GM18505 (cell line): ENCODE results near the gene SND1.
A peak's percentile ranks its signal among the peaks of the same experiment; 100 is the strongest.

Source experiments
- ATAC-seq: cut with Tn5 transposase; IDR thresholded peaks from one replicate; pipeline ENCODE4 v1.9.1; 2021; ENCODE audit not compliant: unreplicated experiment
- POLR2A ChIP-seq: IDR thresholded peaks from 4 replicates; pipeline ENCODE4 v1.6.1; 2011; ENCODE audit warnings: borderline replicate concordance; ENCODE audit not compliant: insufficient read depth, insufficient read length; ENCODE audit errors: extremely low read depth

Gene SND1

GRCh38 chr7:127764681-127765080 is 112.7 kb downstream of the SND1 start:
- no peak for ATAC-seq
- no peak for TF ChIP-seq POLR2A

GRCh38 chr7:127765150-127765549 is 113.2 kb downstream of the SND1 start:
- no peak for ATAC-seq
- TF ChIP-seq POLR2A: no peak

- ATAC-seq: no peak
- no peak for TF ChIP-seq POLR2A
These were observed 115.0 kb downstream of the SND1 start for GRCh38 chr7:127766831-127767459.

- no peak for ATAC-seq
- no peak for TF ChIP-seq POLR2A
These were observed 116.2 kb downstream of the SND1 start for GRCh38 chr7:127768241-127768640.

- no peak for TF ChIP-seq POLR2A
- no peak for ATAC-seq
These were observed 117.1 kb downstream of the SND1 start for GRCh38 chr7:127769137-127769536.

GRCh38 chr7:127769696-127770400 is 117.9 kb downstream of the SND1 start:
- TF ChIP-seq POLR2A: no peak

GRCh38 chr7:127770885-127771284 is 118.9 kb downstream of the SND1 start:
- TF ChIP-seq POLR2A: no peak
- ATAC-seq: no peak

More at GRCh38 chr7:127769696-127770400, 117.9 kb downstream of the SND1 start:
- no peak for ATAC-seq

GRCh38 chr7:127771707-127772106 is 119.7 kb downstream of the SND1 start:
- no peak for TF ChIP-seq POLR2A
- ATAC-seq: no peak

GRCh38 chr7:127776776-127777386 is 124.9 kb downstream of the SND1 start:
- ATAC-seq: no peak
- TF ChIP-seq POLR2A: no peak

- ATAC-seq: no peak
- TF ChIP-seq POLR2A: no peak
These were observed 128.5 kb downstream of the SND1 start for GRCh38 chr7:127780489-127780888.

GRCh38 chr7:127781081-127781480 is 129.1 kb downstream of the SND1 start:
- no peak for ATAC-seq
- no peak for TF ChIP-seq POLR2A

GRCh38 chr7:127782075-127782474 is 130.1 kb downstream of the SND1 start:
- no peak for TF ChIP-seq POLR2A
- ATAC-seq: no peak

GRCh38 chr7:127782654-127783559 is 130.9 kb downstream of the SND1 start:
- peak; percentile 86 for ATAC-seq

More at GRCh38 chr7:127782654-127783559, 130.9 kb downstream of the SND1 start:
- TF ChIP-seq POLR2A: no peak
